AG09319 (cell line): ENCODE results near the gene DLGAP4.

ENCODE experiments used
- DNase-seq: peaks from one replicate; pipeline ENCODE4 v3.0.0-alpha.2; 2010; ENCODE audit warnings: low read depth; ENCODE audit errors: extremely low read depth
- TF ChIP-seq, protein P1 (sequence below): IDR thresholded peaks from 2 replicates; pipeline ENCODE4 v1.5.1; 2011; ENCODE audit warnings: low read depth, mild to moderate bottlenecking, inconsistent platforms, low read length, moderate library complexity

DLGAP4 gene

DNA sequence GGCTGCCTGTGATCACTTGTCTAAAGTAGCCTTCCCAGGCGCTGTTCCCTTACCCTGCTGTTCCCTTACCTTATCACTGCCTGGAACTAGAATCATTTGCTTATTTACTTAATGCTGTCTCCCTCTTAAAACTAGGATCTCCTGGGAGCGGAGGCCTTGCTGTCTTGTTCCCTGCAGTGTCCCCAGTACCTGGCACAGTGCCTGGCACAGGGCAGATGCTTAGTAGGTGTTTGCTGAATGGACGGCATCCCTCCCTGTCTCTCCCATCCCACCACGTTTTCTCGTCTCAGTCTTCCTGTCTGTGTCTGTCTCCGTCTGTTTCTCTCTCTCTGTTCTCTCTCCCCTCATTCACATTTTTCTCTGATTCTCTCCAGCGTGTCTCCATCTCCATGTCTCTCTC, 135.3 kb downstream of the DLGAP4 start:
- no peak for DNase-seq

DNA sequence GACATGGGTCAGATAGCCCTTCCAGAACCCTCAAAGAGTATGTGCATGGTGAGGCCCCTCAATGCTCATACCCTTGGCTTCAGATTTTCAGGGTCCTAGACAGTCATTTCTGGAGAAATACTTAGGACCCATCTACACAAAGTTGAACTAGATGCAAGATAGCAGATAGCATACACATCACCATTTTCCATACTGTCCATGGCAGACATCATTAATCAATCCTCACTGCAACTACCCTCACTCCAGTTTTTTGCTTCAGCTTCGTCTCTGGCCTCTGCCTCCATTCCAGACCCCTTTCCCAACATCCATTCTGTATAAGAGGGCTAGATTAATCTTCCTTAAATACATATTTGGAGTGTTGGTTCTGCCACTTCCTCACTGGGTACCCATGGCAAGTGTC, 139.7 kb downstream of the DLGAP4 start:
- no peak for DNase-seq
- TF ChIP-seq, protein P1, sequence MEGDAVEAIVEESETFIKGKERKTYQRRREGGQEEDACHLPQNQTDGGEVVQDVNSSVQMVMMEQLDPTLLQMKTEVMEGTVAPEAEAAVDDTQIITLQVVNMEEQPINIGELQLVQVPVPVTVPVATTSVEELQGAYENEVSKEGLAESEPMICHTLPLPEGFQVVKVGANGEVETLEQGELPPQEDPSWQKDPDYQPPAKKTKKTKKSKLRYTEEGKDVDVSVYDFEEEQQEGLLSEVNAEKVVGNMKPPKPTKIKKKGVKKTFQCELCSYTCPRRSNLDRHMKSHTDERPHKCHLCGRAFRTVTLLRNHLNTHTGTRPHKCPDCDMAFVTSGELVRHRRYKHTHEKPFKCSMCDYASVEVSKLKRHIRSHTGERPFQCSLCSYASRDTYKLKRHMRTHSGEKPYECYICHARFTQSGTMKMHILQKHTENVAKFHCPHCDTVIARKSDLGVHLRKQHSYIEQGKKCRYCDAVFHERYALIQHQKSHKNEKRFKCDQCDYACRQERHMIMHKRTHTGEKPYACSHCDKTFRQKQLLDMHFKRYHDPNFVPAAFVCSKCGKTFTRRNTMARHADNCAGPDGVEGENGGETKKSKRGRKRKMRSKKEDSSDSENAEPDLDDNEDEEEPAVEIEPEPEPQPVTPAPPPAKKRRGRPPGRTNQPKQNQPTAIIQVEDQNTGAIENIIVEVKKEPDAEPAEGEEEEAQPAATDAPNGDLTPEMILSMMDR = no peak

More for the DNA sequence above, 135.3 kb downstream of the DLGAP4 start:
- TF ChIP-seq, protein P1 = no peak

DNA sequence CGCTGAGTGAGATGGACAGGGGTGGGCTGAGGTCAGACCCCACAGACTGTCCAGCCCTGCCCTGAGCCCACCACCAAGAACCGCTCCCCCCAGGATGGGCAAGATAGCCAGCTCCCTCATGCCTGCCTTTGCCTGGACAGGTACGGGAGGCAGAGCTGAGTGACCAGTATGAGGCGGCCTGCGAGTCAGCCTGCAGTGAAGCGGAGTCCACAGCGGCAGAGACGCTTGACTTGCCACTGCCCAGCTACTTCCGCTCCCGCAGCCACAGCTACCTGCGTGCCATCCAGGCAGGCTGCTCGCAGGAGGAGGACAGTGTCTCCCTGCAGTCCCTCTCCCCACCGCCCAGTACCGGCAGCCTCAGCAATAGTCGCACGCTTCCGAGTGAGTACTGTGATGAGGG, 140.4 kb downstream of the DLGAP4 start:
- no peak for DNase-seq
- TF ChIP-seq, protein P1 = no peak

DNA sequence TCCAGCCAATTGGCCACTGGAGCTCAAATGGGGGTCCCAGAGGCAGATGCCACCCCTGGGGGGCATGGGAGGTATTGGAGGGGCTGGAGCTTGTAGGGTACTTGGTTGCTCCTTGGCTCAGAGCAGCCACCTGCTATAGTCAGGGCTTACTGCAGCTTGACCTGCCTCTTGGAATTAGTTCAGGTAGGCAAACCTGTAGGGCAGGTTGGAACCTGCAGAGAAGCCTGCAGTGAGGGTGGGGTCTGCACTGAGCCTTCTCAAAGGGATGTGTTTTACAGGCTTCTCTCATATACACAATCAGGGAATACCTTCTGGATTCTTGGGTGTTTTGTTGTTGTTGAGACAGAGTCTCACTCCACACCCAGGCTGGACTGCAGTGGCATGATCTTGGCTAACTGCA, 141.0 kb downstream of the DLGAP4 start:
- no peak for DNase-seq
- TF ChIP-seq, protein P1 = no peak

- TF ChIP-seq, protein P1 = no peak
- no peak for DNase-seq
These were observed 143.5 kb downstream of the DLGAP4 start for GRCh38 chr20:36449663-36450062.

- DNase-seq = no peak
- TF ChIP-seq, protein P1 = no peak
These were observed 148.2 kb downstream of the DLGAP4 start for GRCh38 chr20:36454332-36454697.

GRCh38 chr20:36454698-36455427, 148.7 kb downstream of the DLGAP4 start:
- no peak for DNase-seq
- TF ChIP-seq, protein P1 = no peak
